Eye (tissue), 1 donor: ENCODE measurements around the gene AIFM3.

Source experiments
- DNase-seq: peaks from one replicate; pipeline ENCODE4 v3.0.0-alpha.2; 2015

AIFM3 gene

GRCh38 chr22:21010426-21011113 is 43.5 kb downstream of the AIFM3 start:
- DNase-seq, result no peak

DNA sequence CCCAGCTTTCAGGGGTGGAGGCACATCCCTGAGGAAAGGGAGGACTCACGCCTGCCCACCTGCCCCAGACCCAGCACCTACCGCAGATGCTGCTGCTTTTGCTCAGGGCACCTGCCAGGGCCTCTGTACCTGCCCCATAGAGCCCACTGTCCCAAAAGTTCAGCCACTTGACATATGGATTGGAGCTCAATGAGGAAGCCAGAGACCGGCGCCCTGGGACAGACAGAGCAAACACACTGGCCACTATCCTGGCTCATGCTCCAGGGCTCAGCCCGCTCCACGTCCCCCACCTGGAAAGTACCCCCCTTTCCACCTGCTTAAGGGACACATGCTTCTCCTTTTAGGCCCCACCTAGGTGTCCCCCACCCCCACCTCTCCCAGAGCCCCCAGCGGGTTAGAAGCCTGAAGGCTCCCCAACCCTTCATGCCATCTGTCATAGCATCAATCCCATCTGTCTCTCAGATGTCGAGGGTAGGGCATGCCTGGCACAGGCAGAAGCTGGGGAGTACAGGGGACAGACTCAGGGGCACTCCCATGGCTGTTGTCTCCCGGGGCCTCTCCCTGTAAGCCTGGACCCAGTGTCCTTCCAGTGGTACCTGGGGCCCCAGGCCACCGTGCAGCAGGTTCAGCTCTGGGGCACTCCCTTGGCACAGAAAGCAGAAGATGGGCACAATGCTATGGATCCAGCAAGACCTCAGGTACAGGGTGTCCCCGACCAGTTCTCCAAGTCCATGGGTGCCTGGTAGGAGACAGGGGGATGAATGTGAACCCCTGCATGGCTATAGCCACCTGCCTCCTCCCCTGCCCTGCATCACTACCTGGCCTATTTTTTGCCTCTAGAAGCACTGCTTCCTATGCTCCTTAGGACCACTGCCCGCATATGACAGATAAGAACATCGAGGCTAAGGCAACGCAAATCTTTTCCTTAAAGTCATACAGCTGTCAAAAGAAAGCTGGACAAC is 45.7 kb downstream of the AIFM3 start:
- no peak for DNase-seq

- DNase-seq, result no peak
Measured at GRCh38 chr22:21013657-21014201, 46.7 kb downstream of the AIFM3 start.

DNA sequence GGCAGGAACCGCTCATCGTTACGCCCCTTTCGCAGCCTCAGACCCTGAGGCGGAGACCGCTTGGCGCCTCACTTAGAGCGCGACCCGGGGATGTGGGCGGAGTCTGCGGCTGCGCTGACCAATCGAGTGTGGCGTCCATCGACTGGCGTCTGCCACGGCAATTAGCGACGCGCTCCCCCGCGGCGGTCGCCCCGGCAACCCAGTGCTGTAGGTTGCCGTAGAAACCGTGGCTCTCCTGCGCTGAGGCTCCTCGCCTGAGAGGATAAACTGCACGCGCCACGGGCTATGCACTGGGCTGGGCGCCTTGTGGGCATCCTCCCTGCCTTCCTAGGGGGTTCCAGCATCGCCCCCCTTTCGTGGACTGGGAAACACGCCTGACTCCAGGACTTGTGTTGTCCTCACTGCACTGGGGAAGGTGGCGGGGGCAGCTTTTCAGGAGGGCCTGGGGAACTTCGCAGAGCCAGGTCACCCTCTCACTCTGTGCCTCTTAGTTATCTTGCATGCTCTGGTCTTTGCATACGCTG is 47.2 kb downstream of the AIFM3 start:
- peak; percentile 98 for DNase-seq

DNA sequence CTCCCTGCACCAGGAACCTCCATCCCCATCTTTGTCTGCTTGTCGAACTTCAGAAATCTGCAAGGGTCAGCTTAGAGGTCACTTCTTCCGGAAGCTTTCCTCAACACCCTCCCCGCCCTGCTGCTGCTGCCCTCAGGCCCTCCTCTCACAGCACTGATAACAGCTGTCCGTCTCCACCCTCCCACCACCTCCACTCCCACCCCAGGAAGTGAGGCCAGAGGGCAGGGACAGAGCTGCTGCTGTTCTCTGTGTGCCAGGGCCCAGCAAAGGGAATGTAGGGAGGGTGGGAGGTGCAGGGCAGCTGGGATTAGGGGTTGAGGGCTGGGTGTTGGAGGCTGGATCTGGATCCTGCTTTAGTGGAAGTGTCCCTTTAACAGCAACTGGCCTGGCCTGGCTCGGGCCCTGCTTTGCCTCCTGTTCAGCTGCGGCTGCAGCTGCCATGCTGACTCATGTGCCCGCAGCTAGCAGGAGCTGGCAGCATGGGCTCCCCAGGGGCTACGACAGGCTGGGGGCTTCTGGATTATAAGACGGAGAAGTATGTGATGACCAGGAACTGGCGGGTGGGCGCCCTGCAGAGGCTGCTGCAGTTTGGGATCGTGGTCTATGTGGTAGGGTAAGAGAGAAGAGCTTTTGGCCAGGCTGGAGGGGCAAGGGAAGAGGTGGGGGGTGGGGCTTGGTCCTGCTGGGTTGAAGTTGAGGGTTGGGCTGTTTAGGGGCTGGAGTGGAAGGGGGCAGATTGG is 47.8 kb downstream of the AIFM3 start, which contains the start of gene P2RX6:
P2RX6 (plus strand) TSS at position 440 of the 740 bp plus-strand sequence; CDS start at position 450, 10 bp downstream.
- DNase-seq, result peak; percentile 89

DNA sequence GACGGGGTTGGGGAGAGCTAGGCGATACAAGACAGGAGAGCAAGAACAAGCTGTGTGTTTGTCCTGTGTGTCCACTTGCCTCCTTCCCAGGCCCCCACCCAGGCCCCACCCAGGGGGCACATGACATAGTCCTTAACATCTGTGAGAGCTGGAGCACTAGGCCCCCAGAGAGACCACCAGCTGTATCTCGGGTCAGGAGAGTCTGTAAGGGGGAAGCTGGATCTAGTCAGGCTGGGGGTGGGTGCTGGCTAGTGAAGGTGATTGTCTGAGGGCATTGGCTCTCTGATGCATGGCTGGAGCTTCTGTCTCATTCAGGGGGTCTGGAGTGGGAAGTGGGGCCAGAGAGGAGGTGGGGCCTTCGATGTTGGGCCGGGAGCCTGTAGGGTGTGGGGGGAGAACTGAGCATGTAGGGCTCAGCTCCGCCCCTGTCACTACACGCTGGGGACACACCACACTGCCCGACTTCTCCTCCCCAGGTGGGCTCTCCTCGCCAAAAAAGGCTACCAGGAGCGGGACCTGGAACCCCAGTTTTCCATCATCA is 48.5 kb downstream of the AIFM3 start:
- peak; percentile 45 for DNase-seq

- no peak for DNase-seq
Measured at GRCh38 chr22:21016644-21017420, 49.8 kb downstream of the AIFM3 start.

DNA sequence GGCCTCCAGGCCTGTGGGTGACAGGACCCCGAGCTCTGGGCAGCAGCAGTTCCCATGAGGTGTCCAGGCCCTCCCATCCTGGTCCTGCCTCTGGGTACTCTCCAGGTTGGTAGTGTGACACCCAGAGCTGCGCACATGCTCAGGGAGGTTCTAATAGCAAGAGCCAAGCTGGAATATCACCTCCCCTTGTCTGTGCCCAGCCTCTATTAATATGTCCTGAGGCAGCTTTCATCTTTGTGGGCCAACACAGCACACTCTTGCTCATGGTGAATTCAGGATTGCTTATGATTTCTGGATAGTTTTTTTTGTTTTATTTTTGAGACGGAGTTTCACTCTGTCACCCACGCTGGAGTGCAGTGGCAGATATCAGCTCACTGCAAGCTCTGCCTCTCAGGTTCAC is 51.3 kb downstream of the AIFM3 start:
- no peak for DNase-seq

GRCh38 chr22:21020802-21021429 is 53.9 kb downstream of the AIFM3 start:
- no peak for DNase-seq

DNA sequence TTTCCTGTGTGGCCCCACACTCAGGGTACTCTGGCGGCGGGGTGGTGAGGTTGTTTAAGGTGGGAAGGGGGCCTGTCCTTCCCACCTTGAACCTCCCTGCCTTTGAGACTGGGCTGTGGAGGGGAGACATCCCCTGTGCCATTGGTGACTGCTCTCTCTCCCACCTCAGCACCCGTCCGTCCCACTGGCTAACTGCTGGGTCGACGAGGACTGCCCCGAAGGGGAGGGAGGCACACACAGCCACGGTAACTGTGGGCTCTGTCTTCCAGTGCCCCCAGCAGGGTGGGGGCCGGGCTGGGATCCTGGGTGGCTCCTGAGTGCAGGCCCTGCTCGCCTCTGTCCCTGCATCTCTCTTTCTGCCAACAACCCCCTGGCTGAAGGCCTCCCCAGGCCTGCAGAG is 55.5 kb downstream of the AIFM3 start:
- DNase-seq, result no peak

GRCh38 chr22:21022955-21023614 is 56.0 kb downstream of the AIFM3 start:
- DNase-seq, result no peak

- no peak for DNase-seq
Measured at GRCh38 chr22:21025266-21025665, 58.2 kb downstream of the AIFM3 start.

DNA sequence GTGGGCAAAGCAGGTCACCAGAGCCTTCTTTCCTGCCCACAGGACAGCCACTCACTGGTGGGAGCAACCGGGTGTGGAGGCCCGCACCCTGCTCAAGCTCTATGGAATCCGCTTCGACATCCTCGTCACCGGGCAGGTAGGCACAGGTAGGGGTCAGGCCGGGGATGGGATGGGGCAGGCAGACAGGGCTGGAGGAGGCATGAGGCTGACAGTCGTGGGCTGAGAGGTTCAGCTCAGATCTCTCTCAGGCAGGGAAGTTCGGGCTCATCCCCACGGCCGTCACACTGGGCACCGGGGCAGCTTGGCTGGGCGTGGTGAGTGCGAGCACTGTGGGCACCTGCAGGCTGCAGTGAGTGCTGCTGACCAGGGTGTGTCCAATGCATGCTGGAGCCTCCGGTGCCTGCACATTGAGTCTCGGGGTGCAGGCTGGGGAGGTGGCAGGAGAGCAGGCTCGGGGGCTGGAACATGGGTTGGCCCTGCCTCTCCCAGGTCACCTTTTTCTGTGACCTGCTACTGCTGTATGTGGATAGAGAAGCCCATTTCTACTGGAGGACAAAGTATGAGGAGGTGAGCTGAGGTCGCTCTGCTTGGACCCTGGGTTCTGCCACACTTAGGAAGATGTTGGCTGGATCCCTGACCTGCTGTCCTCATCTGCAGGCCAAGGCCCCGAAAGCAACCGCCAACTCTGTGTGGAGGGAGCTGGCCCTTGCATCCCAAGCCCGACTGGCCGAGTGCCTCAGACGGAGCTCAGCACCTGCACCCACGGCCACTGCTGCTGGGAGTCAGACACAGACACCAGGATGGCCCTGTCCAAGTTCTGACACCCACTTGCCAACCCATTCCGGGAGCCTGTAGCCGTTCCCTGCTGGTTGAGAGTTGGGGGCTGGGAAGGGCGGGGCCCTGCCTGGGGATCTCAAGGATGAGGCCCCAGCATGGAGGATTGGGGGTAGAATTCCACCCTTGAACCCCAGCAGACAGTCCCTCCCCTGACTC is 59.0 kb downstream of the AIFM3 start:
- DNase-seq, result no peak

DNA sequence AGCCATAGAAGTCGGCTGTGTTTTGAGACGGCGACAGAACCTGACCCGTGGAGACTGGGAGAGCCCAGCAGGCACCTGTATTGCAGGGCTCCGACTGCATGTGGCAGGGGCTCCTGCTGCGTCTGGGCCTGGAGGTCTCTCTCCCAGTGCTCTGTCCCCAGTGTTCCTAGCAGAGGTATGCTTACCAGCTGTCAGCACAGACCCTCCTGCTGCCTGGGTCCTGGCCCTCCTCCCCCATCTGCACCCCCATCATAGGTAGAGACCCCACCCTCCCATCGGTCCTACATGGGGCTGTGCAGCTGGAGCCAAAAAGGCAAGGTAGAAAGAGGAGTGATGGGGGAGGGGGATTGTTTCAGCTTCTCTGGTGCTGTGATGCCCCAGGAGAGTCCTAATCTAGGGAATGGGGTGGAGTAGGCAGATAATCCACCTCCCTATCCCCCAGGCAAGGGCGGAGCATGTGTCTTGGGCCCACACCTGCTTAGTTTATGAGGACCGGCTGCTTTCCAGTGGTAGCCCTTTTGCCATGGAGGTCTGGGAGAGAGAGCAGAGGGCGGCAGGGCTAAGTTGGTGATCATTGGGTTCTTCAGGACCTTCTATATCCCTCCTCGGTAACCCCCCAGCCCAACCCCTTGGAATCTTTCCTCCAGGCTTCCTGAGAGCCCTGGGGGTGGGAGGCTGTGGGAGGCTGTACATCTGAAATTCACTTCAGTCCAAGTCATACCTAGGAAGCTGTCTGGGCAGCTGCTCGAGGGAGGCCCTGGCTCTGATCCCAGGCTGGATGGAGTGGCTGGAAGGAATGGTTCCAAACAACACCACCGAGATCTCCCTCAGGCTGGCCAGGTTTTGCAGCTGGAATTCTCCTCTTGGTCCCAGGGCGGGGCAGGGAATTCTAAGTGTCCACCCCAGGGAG is 60.0 kb downstream of the AIFM3 start:
- no peak for DNase-seq

DNA sequence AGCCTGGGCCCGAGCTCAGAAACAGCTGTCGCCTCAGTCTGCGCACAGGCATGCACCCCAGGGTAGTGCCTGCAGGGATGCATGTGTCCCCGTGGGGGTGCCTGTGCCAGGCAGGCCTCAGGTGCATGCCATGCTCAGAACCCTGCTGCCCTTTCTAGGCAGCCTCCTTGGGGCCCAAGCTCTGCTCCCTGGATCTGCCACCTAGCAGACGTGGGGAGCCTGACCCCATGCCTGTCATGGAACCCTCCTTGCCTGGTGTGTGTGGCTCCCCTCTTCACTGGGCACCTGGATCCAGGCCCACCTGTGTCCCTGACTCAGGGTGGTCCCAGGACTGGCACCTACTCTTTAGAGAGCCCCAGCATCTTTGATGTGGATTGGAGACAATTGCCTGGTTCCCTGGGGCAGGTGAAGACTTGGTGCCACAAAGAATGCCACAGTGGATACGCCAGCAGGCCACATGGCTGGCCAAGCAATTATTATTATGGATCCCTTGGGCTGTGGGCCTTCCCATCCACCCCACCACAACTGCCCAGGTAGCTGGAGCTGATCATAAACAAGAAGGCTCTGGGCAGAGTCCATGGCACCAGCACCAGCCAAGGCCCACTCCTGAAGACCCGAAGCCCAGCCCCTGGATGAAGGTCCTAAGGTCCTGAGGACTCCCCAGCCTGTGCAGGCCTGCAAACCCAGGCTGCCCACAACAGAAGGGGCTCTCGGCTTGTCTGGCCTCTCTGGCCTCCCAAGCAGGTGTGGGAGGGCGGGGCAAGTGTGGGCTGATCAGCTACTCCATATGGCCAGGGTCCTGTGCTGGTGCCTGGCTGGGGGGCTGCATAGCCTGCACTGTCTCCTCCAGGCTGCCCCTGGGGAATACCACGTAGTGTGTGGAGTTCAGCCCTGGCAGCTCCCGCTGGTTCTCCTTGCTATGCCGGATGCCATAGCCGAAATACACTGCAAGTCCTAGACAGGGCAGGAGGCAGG is 61.5 kb downstream of the AIFM3 start:
- DNase-seq, result no peak

- DNase-seq, result no peak
Measured at GRCh38 chr22:21029486-21030025, 62.5 kb downstream of the AIFM3 start.
